Thyroid gland (tissue), 4 donors: ENCODE data around the gene GABRA5. TPM values are rescaled to one million over a fixed set of nuclear protein-coding genes. Genes with fewer than 3 reads are reported as not detected.

Experiments
- DNase-seq, 2 donors: peaks; one replicate each; pipeline ENCODE4 v3.0.0-alpha.2; 2019
- H3K27ac ChIP-seq, 3 donors: fragments of 200-600 bp; sonication (generic); 1 replicate in 2 of 3; 2 replicates in 1 of 3; pipeline ENCODE4 v1.5.1; 2016 to 2019; ENCODE audit warnings: mild to moderate bottlenecking in 1 of 3, moderate library complexity in 1 of 3
- H3K27me3 ChIP-seq: fragments of 200-600 bp; sonication (generic); one replicate; pipeline ENCODE4 v1.5.1; 2019
- H3K36me3 ChIP-seq, 2 donors: fragments of 200-600 bp; sonication (generic); one replicate each; pipeline ENCODE4 v1.5.1; 2016 to 2019
- H3K4me1 ChIP-seq, 2 donors: fragments of 200-600 bp; sonication (generic); one replicate each; pipeline ENCODE4 v1.5.1; 2017 to 2019
- H3K4me3 ChIP-seq, 3 donors: fragments of 200-600 bp; sonication (generic); replicated peaks in 1 of 3; 1 replicate in 2 of 3; 2 replicates in 1 of 3; pipeline ENCODE4 v1.5.1; 2016; ENCODE audit warnings: mild to moderate bottlenecking in 1 of 3
- H3K9me3 ChIP-seq: fragments of 200-600 bp; sonication (generic); one replicate; pipeline ENCODE4 v1.5.1; 2017
- POLR2A ChIP-seq, 2 donors: fragments of 450-650 bp; IDR thresholded peaks; one replicate each; pipeline ENCODE4 v1.6.1; 2017; ENCODE audit warnings: antibody characterized with exemption in 2 of 2, mild to moderate bottlenecking in 2 of 2, moderate library complexity in 1 of 2
- WGBS, 2 donors: methylation state at CpG; one replicate each; pipeline ENCODE4 v1.1.5; 2017; 5-methylcytosine and 5-hydroxymethylcytosine counted together
- intact Hi-C: fragments of 100-400 bp; cut with DNase I; formaldehyde crosslinking; loops from one replicate; pipeline ENCODE4 v1.15.1; 2023
- total RNA-seq, 4 donors: library from RNA; depleted of rRNA; stranded (reverse); fragments of >200 nt; gene quantifications; one replicate each; pipeline ENCODE4 v1.2.3, GENCODE V29; 2016
- TF ChIP-seq, protein P1 (sequence below), 6 experiments: fragments of 200-600 bp in 3 of 6; fragments of 450-650 bp in 3 of 6; sonication (generic) in 3 of 6; IDR thresholded peaks; one replicate each; pipeline ENCODE4 v1.5.1; 2016 to 2019; ENCODE audit warnings: antibody characterized with exemption in 6 of 6, mild to moderate bottlenecking in 2 of 6, inconsistent platforms in 1 of 6, moderate library complexity in 1 of 6

The GABRA5 gene
- total RNA-seq, 4 donors from 2014 or later: 5.7 TPM; not detected in 3

DNA sequence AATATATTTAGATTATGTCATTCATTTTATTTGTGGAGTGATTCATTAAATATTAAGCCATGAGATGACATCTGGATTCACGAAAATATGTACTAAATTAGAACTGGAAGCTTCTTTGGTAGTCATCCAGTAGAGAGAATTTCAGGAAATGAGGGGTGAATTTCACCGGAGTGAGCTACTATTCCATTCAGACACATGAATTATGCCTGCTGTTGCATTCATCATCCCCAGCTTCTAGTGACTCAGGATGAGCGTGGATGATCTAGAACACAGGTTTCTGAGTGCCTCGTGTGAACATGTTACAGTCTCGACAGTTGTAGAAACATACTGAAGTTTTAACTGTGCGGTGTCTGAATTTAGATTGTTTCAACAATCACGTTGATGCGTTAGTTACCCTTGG, 61.2 kb downstream of the GABRA5 start:
- no peaks in the 10 kb centered on the region for H3K27me3 ChIP-seq
- no peak overlapping the region for H3K4me3 ChIP-seq
- no peaks in the 10 kb centered on the region for H3K4me1 ChIP-seq
- no peak overlapping the region for H3K27ac ChIP-seq
- WGBS, 2 donors: 62 to 63% methylated on average over 8 of the region's 8 CpGs
- no peak for TF ChIP-seq POLR2A (IDR thresholded peaks at IDR 0.05)
- TF ChIP-seq, protein P1, sequence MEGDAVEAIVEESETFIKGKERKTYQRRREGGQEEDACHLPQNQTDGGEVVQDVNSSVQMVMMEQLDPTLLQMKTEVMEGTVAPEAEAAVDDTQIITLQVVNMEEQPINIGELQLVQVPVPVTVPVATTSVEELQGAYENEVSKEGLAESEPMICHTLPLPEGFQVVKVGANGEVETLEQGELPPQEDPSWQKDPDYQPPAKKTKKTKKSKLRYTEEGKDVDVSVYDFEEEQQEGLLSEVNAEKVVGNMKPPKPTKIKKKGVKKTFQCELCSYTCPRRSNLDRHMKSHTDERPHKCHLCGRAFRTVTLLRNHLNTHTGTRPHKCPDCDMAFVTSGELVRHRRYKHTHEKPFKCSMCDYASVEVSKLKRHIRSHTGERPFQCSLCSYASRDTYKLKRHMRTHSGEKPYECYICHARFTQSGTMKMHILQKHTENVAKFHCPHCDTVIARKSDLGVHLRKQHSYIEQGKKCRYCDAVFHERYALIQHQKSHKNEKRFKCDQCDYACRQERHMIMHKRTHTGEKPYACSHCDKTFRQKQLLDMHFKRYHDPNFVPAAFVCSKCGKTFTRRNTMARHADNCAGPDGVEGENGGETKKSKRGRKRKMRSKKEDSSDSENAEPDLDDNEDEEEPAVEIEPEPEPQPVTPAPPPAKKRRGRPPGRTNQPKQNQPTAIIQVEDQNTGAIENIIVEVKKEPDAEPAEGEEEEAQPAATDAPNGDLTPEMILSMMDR (IDR thresholded peaks at IDR 0.05): no peak
- H3K36me3 ChIP-seq: no peaks in the 10 kb centered on the region
- DNase-seq: no peak
- intact Hi-C loops: no loop called here
- no peaks in the 10 kb centered on the region for H3K9me3 ChIP-seq

DNA sequence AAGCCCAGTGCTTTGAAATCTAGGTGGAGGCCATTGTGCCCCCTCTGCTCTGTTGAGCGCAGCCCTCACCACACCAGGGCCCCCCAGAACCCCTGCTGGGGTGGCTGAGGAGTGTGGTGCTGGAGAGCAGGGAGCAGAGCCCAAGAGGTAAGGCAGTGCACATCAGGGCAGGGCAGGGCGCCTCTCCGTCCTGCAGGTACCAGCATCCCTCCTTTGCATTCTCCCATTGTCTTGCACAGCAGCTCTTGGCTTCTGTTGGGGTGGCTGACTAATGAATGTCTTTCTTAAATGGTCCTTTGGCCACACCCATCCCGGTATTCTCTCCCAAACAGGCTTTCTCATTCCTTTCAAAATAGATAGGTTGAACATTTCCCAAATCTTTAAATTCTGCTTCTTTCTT, 62.7 kb downstream of the GABRA5 start:
- WGBS, 2 donors: 93 to 97% methylated on average over 4 of the region's 4 CpGs
- TF ChIP-seq, protein P1 (IDR thresholded peaks at IDR 0.05): no peak
- TF ChIP-seq POLR2A (IDR thresholded peaks at IDR 0.05): no peak
- no peak overlapping the region for H3K27ac ChIP-seq
- H3K36me3 ChIP-seq: no peaks in the 10 kb centered on the region
- no peaks in the 10 kb centered on the region for H3K4me1 ChIP-seq
- no peaks in the 10 kb centered on the region for H3K9me3 ChIP-seq
- intact Hi-C loops: no loop called here
- DNase-seq: no peak
- H3K4me3 ChIP-seq: no peak overlapping the region
- no peaks in the 10 kb centered on the region for H3K27me3 ChIP-seq

DNA sequence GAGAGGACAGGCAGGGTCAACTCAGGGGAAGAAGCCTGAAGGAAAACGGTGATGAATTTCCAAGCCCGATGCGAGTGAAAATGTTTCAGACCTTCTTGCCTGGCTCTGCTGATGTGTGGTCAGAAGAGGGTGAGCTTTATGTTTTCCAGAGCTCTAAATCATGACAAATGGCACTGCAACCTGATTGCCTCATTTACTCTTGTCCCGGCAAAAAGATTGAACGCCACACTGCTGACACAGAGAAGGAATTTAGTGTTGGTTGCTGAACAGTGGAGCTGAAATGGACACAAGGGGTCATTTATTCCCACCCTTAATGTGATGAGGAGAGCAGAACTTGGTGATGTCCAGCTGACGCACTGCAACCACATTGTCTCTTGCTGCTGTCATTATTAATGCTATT, 68.0 kb downstream of the GABRA5 start:
- Histone ChIP-seq H3K27me3 (no peaks in the 10 kb centered on the region), H3K9me3 (no peaks in the 10 kb centered on the region), H3K36me3 (no peaks in the 10 kb centered on the region), H3K27ac (no peak overlapping the region), H3K4me1 (no peaks in the 10 kb centered on the region), H3K4me3 (no peak overlapping the region)
- 83 to 87% methylated on average over 6 of the region's 6 CpGs for WGBS, 2 donors
- TF ChIP-seq, protein P1 (IDR thresholded peaks at IDR 0.05): no peak
- TF ChIP-seq POLR2A (IDR thresholded peaks at IDR 0.05): no peak
- no peak for DNase-seq
- intact Hi-C loops: no loop called here

DNA sequence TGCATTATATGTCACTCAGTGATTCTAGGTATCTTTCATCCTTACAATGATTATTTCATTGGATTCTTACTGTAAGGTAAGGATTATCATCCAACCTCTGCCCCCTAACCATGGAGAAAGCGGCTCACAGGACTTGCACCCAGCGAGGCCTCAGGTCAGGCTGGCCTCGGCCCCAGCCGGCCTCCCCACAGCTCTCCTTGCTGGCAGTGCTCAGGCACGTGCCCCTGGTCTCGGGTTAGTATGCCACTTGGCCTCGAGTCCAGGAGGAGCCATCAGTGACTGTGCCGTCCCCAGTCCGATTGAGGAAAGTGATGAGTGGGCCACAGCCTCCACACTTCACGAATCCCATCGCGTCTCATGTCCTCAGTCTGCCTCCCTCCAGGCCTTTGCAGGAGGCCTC, 68.5 kb downstream of the GABRA5 start:
- Histone ChIP-seq H3K27ac (no peak overlapping the region), H3K9me3 (no peaks in the 10 kb centered on the region), H3K27me3 (no peaks in the 10 kb centered on the region), H3K4me1 (no peaks in the 10 kb centered on the region), H3K4me3 (no peak overlapping the region), H3K36me3 (no peaks in the 10 kb centered on the region)
- intact Hi-C loops: no loop called here
- TF ChIP-seq, protein P1 (IDR thresholded peaks at IDR 0.05): no peak
- TF ChIP-seq POLR2A (IDR thresholded peaks at IDR 0.05): no peak
- 91 to 94% methylated on average over 12 of the region's 12 CpGs for WGBS, 2 donors
- DNase-seq: no peak

GRCh38 chr15:26936502-26936901, 69.6 kb downstream of the GABRA5 start:
- Histone ChIP-seq H3K36me3 (no peaks in the 10 kb centered on the region), H3K27me3 (no peaks in the 10 kb centered on the region), H3K4me1 (no peaks in the 10 kb centered on the region), H3K4me3 (no peak overlapping the region), H3K27ac (no peak overlapping the region), H3K9me3 (no peaks in the 10 kb centered on the region)
- no peak for DNase-seq
- TF ChIP-seq, protein P1 (IDR thresholded peaks at IDR 0.05): no peak
- no peak for TF ChIP-seq POLR2A (IDR thresholded peaks at IDR 0.05)
- 89 to 90% methylated on average over 2 to 5 of the region's 5 CpGs for WGBS, 2 donors
- intact Hi-C loops: no loop called here
